Suppressor macrophage treated with lipopolysaccharide for 1 hour (primary cell): ENCODE data around the gene ASB9.
"Not testable (repeated sequence)": the region's sequence is repeated elsewhere in the genome, so short reads cannot be mapped to it uniquely, and the experiment has no call there.

ENCODE experiments used
- DNase-seq, 3 donors: peaks; one replicate each; pipeline ENCODE4 v3.0.0-alpha.2; 2020 to 2022

Gene ASB9, protein sequence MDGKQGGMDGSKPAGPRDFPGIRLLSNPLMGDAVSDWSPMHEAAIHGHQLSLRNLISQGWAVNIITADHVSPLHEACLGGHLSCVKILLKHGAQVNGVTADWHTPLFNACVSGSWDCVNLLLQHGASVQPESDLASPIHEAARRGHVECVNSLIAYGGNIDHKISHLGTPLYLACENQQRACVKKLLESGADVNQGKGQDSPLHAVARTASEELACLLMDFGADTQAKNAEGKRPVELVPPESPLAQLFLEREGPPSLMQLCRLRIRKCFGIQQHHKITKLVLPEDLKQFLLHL

DNA sequence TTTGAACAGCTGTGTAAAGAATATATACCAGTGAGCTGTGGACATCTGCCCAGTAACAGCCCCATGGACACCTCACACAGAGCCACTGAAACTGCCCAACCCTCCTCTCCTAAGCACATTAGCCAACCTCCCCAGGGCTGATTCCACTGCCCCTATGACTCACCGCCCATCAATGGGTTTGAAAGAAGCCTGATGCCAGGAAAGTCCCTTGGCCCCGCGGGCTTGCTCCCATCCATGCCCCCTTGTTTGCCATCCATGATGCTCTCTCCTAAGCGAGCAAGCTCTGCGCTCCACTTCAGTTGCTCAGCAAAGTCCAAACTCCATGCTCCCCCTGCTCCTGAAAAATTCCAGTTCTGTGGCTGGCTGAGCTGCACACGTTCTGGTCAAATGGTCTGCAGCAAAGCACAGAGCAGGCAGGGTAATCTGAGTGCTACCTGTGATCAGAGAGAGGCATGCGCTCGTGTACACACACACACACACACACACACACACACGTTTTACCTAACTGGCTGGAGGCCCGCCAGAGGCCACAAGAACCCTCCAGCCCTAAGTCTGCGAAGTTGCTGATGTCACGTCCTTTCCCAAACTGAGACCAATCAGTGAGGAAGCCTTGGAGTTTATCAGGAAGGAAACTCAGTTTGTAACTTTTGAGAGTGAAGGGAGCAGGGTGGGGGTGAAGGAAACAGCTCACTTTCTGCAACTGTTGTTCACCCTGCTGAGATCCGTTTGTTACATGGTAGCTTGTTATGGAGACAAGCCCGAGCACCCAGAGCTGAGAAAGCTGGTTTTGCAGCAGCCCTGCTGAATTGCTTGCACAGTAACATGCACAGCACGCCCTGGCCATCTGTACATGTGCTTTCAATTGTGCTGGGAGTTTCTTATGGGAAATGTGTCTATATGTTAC is at the start of gene ASB9:
Gene ASB9 (minus strand): TSS at position 466 of the 904 bp plus-strand sequence. CDS start 209 bp downstream, at position 257.
- peak; percentile 48 to 57 (median 55) for DNase-seq

GRCh38 chrX:15319075-15319474 is 49.2 kb upstream of the ASB9 start:
- DNase-seq, result no peak

DNA sequence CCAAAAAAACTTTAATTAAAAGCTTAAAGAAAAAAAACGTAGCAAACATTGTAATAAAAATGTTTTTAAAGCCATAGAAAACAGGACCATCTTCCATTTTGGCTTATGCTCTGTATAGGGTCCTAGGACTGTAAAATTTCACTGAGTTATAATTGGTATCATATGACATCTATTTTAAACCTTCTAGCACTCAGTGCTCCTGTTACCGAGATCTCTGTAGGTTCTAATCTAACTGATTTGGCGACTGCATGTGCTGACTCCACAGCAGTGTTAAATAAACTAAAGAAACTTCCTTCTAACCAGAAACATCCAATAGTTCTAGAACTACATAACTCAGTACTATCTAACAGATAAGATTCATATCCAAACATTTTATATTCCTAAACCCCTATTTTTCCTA is 45.6 kb upstream of the ASB9 start, which contains the start of gene ASB11:
Gene ASB11 (minus strand): TSS at position 132 of the 400 bp plus-strand sequence. CDS start 35 bp downstream, at position 97.
- DNase-seq, result no peak

- DNase-seq, result peak in 1 of 3 donors; percentile 27
Measured at GRCh38 chrX:15314472-15314871, 44.6 kb upstream of the ASB9 start.

- no peak for DNase-seq
Measured at GRCh38 chrX:15311119-15311518, 41.2 kb upstream of the ASB9 start.

- no peak for DNase-seq
Measured at GRCh38 chrX:15310117-15310516, 40.2 kb upstream of the ASB9 start.

DNA sequence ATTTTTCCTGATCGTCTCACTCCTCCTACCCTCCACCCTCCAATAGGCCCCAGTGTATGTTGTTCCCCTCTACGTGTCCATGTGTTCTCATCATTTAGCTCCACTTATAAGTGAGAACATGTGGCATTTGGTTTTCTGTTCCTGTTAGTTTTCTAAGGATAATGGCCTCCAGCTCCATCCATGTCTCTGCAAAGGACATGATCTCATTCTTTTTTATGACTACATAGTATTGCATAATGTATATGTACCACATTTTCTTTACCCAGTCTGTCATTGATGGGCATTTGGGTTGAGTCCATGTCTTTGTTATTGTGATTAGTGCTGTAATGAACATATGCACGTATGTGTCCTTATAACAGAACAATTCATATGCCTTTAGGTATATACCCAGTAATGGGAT is 36.0 kb upstream of the ASB9 start:
- not testable (repeated sequence) for DNase-seq

DNA sequence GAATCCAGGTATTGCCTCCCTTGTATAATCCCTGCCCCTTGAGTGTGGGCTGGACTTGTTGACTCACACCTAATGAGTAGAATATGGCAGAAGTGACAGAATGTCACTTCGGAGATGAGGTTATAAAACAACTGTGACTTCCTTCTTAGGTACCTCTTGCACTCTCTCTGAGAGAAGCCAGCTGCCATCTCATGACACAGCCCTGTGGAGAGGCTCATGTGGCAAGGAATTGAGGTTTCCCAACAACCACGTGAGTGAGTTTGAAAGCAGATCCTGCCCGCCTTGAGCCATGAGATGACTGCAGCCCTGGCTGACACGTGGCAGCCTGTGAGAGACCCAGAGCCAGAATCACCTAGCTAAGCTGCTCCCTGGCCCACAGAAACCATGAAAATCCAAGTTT is 32.0 kb upstream of the ASB9 start:
- DNase-seq, result peak; percentile 79 to 83 (median 83)

DNA sequence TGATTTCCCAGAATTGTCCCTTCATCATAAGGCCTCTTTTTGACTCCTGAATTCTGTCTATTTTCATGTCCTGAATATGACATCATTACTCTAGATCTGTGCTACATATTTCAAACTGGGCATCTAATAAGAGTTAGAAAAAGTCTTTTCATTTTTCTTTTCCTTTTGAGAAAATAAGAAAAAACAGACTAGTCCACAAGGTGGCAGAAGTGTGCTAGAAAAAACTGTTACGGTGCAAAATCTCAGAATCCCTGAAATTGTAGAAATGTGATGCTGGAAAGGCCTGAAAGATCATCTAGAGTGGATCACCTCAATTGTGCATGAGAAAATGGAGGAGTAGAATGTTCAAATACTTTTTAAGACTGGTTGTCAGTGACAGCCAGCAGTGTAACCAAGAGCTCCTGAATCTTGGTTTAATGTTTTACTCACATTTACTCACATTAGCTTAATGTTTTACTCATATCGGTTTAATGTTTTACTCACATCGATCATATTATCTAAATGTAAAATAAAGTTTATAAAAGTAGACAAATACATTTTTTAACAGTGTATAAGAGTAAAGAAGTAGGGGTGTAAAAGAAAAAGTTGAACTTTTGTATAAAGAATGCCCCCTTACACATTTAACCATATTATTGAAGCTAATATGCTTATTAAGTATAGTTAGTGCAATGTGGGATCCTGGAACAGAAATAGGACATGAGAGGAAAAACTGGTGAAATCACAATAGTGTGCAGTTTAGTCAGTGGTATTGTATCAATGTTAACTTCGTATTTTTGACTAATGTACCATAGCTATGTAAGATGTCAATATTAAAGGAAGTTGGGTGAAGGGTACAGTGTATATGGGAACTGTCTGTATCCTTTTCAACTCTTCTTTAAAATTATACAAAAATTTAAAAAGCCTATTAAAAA is 30.3 kb upstream of the ASB9 start:
- DNase-seq, result peak; percentile 22 to 56 (median 51)

DNA sequence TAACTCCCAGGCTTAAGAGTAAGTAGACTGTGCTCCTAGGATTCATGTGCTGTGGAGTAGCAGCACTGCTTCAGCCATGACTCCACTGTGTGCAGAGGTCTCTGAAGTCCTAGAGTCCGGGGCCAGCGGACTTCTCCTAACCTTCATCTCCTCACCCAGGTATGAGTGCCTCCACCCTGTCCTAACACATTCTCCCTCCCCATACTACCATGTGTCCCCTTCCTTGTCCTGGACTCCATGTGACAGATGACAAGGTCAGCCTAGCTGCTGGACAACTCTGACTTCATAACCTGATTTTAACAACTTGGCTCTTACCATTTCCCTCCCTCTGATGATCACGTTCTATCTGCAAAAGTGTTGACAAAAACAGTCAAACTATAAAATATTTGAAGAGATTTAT is 28.9 kb upstream of the ASB9 start:
- DNase-seq, result no peak

DNA sequence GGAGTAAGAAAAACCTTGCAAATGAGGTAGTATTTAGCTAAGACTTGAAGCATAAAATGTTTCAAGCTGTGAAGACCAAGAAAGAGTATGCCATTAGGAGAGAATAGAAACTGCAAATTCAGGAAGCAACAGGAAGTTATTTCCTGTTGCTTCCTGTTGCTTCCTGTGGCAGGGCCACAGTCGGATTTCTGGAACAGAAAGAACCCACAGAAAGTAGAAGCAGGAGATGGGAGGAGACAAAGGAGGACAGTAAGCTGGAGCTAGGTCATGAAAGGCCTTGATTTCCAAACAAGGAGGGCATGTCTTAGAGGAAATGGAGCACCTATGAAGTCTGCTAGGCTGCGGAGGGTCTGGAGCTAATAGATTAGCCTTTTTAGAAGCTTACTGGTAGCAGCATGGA is 28.3 kb upstream of the ASB9 start:
- DNase-seq, result peak in 2 of 3 donors; percentile 17 to 21

- peak in 2 of 3 donors; percentile 35 to 68 for DNase-seq
Measured at GRCh38 chrX:15293451-15293850, 23.6 kb upstream of the ASB9 start.

DNA sequence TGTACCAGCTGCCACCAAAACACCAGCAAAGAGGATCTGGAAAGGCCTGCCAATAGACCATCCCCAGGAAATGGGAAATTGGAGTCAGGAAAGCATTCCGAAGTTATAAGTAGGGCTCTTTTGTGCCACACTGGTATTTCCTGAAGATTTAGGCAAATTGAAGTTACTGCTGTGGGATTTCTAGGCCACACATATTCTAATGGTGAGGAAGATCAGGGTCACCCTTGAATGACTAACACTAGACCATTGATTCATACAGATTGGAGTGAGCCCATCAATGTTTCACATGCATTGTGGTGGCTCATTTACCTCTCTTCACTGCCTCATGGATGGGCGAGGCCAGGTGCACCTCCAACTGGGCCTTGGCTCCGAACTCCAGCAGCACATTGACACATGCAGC is 23.0 kb upstream of the ASB9 start:
- DNase-seq, result no peak

DNA sequence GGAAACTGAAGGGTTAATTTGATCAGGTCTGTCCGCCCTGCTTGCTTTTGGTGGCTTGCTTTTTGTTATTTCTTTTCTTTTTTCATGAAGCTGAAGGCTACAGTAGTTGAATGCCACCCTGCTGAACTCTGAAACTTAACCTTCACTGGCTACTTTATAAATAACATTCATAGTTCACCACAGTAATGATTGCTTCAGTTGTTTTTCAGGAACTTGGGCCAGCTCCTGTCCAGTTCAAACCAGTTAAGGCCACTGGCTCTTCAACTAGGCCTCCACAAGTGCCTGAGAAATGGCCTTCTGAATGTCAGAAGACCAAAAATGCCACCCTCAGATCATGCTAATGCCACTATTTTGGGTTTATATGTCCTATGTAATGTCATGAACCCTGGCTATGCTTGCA is 7.7 kb upstream of the ASB9 start:
- DNase-seq, result no peak

- no peak for DNase-seq
Measured at GRCh38 chrX:15274946-15275345, 5.1 kb upstream of the ASB9 start.

GRCh38 chrX:15273275-15273674 is 3.4 kb upstream of the ASB9 start:
- DNase-seq, result not testable (repeated sequence)

DNA sequence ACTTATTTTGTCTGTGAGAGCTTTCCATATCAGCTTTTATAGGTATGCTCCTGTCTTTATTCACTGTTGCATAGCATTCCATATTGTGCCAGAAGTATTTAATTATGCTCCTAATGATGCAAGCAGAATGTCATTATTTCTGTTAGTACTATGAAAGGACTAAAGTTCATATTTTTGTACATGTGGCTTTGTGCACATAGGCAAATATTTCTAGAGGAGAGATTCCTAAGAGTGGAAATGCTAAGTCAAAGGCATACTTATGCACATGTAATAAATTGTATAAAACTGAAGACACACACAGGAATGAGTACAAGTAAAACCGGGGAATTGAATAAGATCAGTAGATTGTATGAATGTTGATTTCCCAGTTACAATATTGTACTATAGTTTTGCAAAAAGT is 1.9 kb upstream of the ASB9 start:
- DNase-seq, result no peak

DNA sequence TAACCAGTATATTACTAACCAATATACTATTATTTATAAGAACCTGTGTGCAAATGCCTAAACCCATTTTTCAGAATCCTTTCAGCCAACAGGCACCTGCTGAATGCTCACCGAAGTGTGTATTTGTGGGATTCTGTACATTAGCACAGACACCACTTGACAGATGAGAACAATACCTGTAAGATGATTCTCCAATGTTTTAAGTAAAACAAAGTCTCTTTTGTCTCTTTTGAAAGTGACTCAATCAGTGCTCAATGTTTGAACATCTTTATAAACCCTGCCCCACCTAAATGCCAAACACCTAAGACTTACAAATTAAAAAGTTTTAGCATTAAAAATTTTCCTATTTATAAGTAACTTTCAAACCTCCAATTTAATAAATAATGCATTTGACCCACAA is 763 bp downstream of the ASB9 start:
- no peak for DNase-seq

DNA sequence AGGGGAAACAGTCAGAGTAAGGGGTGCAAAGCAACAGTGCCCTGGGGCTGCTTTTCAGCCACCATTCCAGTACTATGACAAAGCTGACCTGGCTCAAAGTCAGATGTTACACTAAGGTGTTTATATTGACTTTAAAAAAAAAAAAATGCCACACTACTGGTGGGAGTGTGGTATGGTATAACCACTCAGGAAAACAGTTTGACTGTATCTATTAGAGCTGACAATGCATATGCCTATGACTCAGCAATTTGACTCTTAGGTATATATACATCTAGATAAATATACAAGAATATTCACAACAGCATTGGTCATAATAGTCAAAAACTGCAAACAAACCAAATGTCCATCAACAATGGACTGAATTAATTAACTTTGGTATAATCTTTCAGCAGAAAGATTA is 15.0 kb downstream of the ASB9 start:
- no peak for DNase-seq

GRCh38 chrX:15245896-15246295 is 24.0 kb downstream of the ASB9 start:
- DNase-seq, result no peak

DNA sequence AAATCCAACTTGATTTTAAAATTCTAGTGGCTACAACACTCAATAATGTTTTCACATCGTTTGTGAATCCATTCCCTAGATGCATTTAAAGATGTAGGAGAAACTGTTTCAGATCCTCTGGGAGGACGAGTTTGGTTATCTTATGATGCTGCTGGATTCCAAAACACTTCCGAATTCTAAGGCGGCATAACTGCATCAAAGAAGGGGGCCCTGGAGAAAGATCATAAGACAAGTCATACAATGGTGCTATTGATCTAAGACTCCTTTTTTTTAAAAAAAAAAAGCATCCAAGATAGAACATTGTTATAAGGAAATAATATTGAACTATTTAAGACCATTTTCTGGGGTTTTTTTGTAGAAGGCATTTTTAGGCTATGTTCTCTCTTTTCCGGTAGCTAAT is 25.5 kb downstream of the ASB9 start:
- DNase-seq, result no peak

DNA sequence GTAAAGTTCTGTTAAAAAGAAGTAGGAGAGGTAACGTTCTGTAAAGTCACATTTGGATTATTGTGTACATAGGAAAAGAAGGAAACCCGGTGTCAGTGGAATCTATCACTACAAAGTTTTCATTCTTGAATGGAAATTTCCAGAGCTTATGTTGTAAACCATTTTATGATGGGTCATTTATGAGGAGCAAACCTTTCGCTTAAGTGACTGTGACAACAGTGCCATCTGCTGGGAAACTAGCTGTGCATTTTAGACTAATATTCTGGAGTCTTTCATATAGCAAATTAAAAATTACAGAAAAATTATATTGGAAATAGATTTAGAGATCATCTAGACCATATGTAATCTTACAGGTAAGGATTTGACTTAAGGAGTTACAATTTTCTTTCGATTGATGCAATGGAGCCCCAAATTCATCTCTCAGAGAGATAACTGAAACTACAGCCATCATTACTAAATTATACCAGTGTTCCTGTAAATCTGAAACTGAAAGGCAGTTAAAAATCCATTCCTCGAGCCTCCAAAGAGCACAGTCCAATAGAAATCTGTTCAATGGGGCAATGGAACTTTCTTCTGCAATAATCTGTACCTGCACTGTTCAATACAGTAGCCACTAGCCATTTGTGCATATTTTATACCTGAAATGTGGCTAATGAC is 26.9 kb downstream of the ASB9 start:
- peak; percentile 66 to 71 (median 68) for DNase-seq
